Fibroblast of villous mesenchyme (primary cell): ENCODE measurements around the gene SOX5. TPM values are rescaled to one million over a fixed set of nuclear protein-coding genes. Genes with fewer than 3 reads are reported as not detected.

Experiments used
- DNase-seq: peaks from one replicate; pipeline ENCODE4 v3.0.0-alpha.2; 2010; ENCODE audit warnings: low read depth
- H3K4me3 ChIP-seq: 2 replicates; pipeline ENCODE4 v1.5.1; 2011; ENCODE audit warnings: low read depth, mild to moderate bottlenecking, low read length
- total RNA-seq: library from RNA; depleted of rRNA; stranded (reverse); fragments of >200 nt; gene quantifications from 2 replicates; pipeline ENCODE4 v1.2.3, GENCODE V29; 2012
- TF ChIP-seq, protein P1 (sequence below): IDR thresholded peaks from 2 replicates; pipeline ENCODE4 v1.5.1; 2012; ENCODE audit warnings: low read depth, mild to moderate bottlenecking, low read length; ENCODE audit not compliant: insufficient read depth

SOX5 gene
- total RNA-seq, 1 donor, result 13.8 TPM

DNA sequence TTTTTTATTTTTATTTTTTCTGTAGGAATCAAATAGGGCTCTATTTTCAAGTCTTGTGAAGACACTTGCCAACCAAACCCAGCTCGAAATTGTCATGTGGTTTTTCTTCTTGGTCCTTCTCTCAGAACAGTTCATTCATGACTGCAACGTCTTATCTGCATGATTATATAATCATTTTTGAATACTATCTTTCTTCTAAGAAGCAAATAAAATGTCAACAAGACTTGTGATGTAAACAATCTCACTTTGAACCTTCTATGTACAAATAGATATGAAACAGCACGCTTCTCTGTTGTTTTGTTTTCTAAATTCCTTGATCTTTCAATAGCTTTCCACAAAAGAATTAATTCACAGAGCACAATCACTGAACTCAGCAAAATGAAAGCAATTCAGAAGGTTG, 320.7 kb downstream of the SOX5 start:
- DNase-seq, result no peak
- H3K4me3 ChIP-seq, result no peak overlapping the region
- TF ChIP-seq, protein P1, sequence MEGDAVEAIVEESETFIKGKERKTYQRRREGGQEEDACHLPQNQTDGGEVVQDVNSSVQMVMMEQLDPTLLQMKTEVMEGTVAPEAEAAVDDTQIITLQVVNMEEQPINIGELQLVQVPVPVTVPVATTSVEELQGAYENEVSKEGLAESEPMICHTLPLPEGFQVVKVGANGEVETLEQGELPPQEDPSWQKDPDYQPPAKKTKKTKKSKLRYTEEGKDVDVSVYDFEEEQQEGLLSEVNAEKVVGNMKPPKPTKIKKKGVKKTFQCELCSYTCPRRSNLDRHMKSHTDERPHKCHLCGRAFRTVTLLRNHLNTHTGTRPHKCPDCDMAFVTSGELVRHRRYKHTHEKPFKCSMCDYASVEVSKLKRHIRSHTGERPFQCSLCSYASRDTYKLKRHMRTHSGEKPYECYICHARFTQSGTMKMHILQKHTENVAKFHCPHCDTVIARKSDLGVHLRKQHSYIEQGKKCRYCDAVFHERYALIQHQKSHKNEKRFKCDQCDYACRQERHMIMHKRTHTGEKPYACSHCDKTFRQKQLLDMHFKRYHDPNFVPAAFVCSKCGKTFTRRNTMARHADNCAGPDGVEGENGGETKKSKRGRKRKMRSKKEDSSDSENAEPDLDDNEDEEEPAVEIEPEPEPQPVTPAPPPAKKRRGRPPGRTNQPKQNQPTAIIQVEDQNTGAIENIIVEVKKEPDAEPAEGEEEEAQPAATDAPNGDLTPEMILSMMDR, result no peak

DNA sequence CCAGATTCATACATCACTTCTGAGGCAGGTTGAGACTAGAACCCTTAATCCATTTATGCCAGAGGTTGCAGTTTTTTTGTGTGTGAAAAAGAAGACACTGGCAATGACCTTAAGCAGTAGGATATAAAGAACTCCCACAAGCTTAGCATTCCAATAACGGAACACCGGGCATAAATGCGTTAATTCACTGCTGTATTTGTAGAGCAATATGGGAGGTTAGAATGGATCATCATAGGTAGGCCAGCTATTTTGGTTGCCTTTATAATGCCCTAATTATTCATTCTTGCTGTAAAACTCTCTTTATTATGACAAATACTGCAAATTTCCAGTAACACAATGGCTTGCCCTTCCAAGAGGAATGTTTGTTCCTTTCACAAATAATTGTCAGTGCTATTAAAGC, 322.7 kb downstream of the SOX5 start:
- no peak overlapping the region for H3K4me3 ChIP-seq
- no peak for DNase-seq
- TF ChIP-seq, protein P1, result no peak

DNA sequence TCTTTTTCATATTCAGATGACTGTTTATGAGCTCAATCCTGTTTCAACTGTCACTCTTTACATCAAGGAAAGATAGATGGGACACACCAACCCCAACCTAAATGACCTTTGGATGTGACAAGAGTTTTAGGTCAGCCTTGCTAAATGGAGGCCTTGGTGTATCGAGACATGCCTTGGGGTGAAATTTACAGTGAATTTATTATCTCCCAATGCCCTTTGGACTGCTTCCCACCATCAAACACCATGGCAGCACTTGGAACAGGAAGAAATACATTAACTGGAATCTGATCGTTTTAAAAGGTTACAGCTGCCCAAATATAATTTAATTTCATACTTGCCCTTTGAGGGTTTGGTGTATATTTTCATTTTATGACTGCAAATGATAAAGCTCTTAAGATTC, 327.6 kb downstream of the SOX5 start:
- no peak for DNase-seq
- TF ChIP-seq, protein P1, result no peak
- H3K4me3 ChIP-seq, result no peak overlapping the region

DNA sequence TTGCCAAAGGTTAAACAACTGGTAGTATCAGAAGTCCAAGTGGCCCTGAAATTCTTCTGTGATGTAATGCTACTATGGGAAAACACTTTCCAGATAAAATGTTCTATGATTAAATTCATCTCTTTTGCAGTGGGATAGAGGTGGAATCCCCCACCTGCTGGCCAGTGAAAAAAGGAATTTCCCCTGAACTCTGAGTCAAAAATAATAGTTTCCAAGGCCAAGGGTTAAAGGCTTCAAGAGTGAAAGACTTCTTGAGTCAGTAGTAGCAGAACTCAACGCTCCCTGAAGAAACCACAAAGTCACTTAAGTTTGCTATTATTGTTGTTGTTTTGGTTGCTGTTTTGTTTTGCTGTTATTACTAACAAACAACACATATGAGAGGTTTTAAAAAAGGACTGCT, 330.8 kb downstream of the SOX5 start:
- no peak for DNase-seq
- H3K4me3 ChIP-seq, result no peak overlapping the region
- TF ChIP-seq, protein P1, result no peak

DNA sequence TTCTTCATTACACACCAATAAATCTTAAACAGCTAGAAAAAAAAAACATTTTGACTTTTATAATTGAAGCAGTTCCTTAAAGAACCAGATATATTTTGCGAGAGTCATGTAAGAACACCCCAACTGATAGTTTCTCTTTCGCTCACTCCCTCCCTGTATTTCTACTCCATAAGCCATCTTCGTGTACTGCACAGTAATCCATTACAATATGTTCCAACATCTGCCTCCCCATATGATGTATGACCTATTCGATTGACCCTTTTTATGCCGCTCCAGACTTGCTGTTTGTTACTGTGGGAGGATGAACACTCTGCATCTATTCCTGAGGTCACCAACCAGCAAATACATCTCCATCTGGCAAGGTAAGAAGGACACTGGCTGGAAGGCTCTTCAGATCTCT, 331.7 kb downstream of the SOX5 start:
- DNase-seq, result no peak
- TF ChIP-seq, protein P1, result no peak

DNA sequence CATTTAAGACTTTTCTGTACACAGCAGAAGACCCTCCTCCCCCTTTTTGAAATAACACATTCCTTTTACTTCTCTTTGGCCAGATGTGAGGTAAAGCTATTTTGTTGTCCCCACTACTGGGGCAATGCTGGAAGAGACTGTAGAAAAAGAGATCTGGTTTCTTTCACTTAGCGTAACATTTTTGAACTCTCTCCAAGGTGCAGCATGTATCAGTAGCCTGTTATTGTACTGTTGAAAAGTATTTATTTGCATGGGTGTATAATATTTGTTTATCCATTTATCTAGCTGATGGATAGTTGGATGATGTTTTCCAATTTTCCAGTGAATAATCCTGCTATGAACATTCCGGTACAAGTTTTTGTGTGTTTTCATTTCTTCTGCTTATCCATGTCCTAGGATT, 335.2 kb downstream of the SOX5 start:
- H3K4me3 ChIP-seq, result no peak overlapping the region
- TF ChIP-seq, protein P1, result no peak
- peak; percentile 60 for DNase-seq

More for the DNA sequence above, 331.7 kb downstream of the SOX5 start:
- H3K4me3 ChIP-seq, result no peak overlapping the region

DNA sequence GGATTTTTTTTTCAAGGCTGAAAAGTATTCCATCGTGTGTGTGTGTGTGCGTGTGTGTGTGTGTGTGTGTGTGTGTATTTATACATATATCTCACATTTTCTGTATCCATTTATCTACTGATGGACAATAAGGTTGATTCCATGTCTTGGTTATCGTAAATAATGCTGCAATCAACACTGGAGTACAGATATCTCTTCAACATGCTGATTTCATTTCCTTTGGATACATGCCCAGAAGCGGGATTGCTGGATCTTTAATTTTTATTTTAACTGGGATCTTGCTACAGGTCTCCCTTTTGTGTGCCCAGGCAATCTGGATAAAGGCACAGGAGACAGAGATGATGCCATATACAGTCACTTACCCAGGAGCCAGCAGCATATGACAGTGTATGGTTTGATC, 338.1 kb downstream of the SOX5 start:
- H3K4me3 ChIP-seq, result no peak overlapping the region
- DNase-seq, result peak; percentile 37
- TF ChIP-seq, protein P1, result no peak
